RKO (cell line): ENCODE measurements around the gene MAVS.
A peak's percentile ranks its signal among the peaks of the same experiment; 100 is the strongest.
"Not testable (repeated sequence)": the region's sequence is repeated elsewhere in the genome, so short reads cannot be mapped to it uniquely, and the experiment has no call there.

Experiments used
- DNase-seq: peaks from one replicate; pipeline ENCODE4 v3.0.0-alpha.2; 2016; ENCODE audit warnings: low spot score

Gene MAVS

GRCh38 chr20:3888622-3889488 lies 42.2 kb downstream of the MAVS start, which contains the start of gene PANK2:
TSS of gene PANK2 (plus strand) at chr20:3889387.
- DNase-seq: peak; percentile 99

GRCh38 chr20:3889489-3890397 lies 43.1 kb downstream of the MAVS start:
- DNase-seq: peak; percentile 62

GRCh38 chr20:3890398-3890751 lies 43.7 kb downstream of the MAVS start:
- DNase-seq: peak; percentile 77

GRCh38 chr20:3890999-3891929 lies 44.6 kb downstream of the MAVS start:
- peak; percentile 58 for DNase-seq

- no peak for DNase-seq
These were observed 48.2 kb downstream of the MAVS start for GRCh38 chr20:3894796-3895195.

GRCh38 chr20:3896302-3896701 lies 49.7 kb downstream of the MAVS start:
- no peak for DNase-seq

GRCh38 chr20:3896853-3897583 lies 50.4 kb downstream of the MAVS start:
- no peak for DNase-seq

- DNase-seq: not testable (repeated sequence)
These were observed 51.5 kb downstream of the MAVS start for GRCh38 chr20:3898181-3898580.

- no peak for DNase-seq
These were observed 52.0 kb downstream of the MAVS start for GRCh38 chr20:3898639-3899038.

GRCh38 chr20:3900187-3900604 lies 53.6 kb downstream of the MAVS start:
- no peak for DNase-seq

GRCh38 chr20:3901028-3901705 lies 54.5 kb downstream of the MAVS start:
- DNase-seq: no peak

GRCh38 chr20:3901706-3902440 lies 55.2 kb downstream of the MAVS start:
- no peak for DNase-seq

GRCh38 chr20:3902446-3902845 lies 55.8 kb downstream of the MAVS start:
- no peak for DNase-seq

- no peak for DNase-seq
These were observed 57.6 kb downstream of the MAVS start for GRCh38 chr20:3904224-3904623.

GRCh38 chr20:3904857-3905256 lies 58.2 kb downstream of the MAVS start:
- no peak for DNase-seq

GRCh38 chr20:3906744-3907721 lies 60.4 kb downstream of the MAVS start:
- DNase-seq: not testable (repeated sequence)

- DNase-seq: no peak
These were observed 62.0 kb downstream of the MAVS start for GRCh38 chr20:3908667-3909066.

GRCh38 chr20:3909952-3910366 lies 63.3 kb downstream of the MAVS start:
- no peak for DNase-seq

- DNase-seq: no peak
These were observed 64.2 kb downstream of the MAVS start for GRCh38 chr20:3910853-3911252.
